Activated CD4-positive, alpha-beta T cell treated with anti-CD3 and anti-CD28 coated beads, Interleukin-2, amount 50 U/mL, for 1 hour (primary cell): Measurements from ENCODE around the gene AHCY.
"Not testable (repeated sequence)": the region's sequence is repeated elsewhere in the genome, so short reads cannot be mapped to it uniquely, and the experiment has no call there.

Experiments
- DNase-seq: peaks from one replicate; pipeline ENCODE4 v3.0.0-alpha.2; 2020

The AHCY gene

DNA sequence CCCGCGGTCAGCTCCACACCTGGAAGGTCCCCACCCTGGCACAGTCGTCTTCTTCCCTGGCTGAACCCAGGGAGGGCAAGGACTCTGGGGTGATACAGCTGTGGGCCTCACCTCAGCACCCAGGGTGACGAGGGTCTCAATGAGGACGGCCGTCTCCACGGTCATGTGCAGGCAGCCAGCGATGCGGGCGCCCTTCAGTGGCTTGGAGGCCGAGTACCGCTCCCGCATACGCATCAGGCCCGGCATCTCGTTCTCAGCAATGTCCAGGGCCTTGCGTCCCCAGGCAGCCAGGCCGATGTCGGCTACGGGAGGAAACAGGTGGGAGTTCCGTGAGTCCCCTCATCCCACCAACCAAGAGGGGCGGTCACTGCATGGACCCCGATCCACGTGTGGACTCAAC, 7.9 kb downstream of the AHCY start:
- no peak for DNase-seq

DNA sequence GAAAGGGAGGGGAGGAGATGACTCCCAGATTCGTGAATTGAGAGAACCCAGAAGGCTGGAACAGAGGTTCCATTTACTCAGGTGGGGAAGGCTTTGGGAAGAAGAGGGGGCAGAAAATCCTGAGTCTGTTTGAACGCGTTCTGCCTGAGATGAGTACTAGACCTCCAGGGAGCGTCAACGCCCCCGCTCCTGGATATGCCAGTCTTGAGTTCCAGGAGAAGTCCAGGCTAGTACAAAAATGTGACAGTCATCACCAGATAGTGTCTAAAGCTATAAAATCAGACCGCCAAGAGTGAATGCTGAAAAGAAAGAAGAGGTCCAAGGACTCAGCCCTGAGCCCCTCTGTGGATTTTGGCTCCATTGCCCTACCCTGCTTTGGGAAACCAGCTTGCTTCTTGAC, 8.6 kb downstream of the AHCY start:
- DNase-seq, result no peak

- no peak for DNase-seq
Observed at GRCh38 chr20:34293589-34293988, 9.6 kb downstream of the AHCY start.

GRCh38 chr20:34293119-34293518, 10.0 kb downstream of the AHCY start:
- DNase-seq, result no peak

- no peak for DNase-seq
Observed at GRCh38 chr20:34292496-34292895, 10.7 kb downstream of the AHCY start.

- no peak for DNase-seq
Observed at GRCh38 chr20:34290471-34290870, 12.7 kb downstream of the AHCY start.

GRCh38 chr20:34287500-34287899, 15.7 kb downstream of the AHCY start:
- DNase-seq, result not testable (repeated sequence)

GRCh38 chr20:34285450-34285849, 17.7 kb downstream of the AHCY start:
- no peak for DNase-seq

GRCh38 chr20:34283844-34284243, 19.3 kb downstream of the AHCY start:
- no peak for DNase-seq

DNA sequence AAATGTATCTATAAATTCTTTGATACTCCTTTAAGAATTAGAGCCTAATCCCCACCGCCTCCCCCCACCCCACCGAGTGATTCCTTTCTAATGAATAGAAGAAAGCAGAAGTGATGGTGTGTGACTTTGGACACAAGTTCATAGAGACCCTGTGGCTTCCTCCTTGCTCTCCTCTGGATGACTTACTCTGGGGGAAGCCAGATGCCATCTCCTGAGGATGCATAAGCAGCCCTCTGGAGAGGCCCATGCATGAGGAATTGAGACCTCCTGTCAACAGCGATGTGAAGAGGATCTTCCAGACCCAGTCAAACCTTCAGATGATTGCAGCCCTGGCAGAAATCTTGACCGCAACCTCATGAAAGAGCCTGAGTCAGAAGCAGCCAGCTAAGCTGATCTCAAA, 21.1 kb downstream of the AHCY start:
- DNase-seq, result no peak

GRCh38 chr20:34281177-34281576, 22.0 kb downstream of the AHCY start:
- DNase-seq, result no peak

DNA sequence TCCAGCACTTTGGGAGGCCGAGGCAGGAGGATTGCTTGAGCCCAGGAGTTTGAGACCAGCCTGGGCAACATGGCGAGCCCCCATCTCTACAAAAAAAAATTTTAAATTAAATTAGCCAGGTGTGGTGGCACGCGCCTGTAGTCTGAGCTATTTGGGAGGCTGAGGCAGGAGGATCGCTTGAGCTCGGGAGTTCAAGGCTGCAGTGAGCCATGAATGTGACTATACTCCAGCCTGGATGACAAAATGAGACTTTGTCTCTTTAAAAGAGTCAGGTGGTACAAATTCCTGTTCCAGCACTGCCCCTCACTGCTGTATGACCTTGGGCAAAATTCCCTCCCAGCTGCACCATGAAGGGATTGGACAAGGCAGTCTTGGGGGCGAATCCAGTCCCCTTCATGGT, 28.5 kb downstream of the AHCY start:
- no peak for DNase-seq

- no peak for DNase-seq
Observed at GRCh38 chr20:34271956-34272355, 31.2 kb downstream of the AHCY start.

DNA sequence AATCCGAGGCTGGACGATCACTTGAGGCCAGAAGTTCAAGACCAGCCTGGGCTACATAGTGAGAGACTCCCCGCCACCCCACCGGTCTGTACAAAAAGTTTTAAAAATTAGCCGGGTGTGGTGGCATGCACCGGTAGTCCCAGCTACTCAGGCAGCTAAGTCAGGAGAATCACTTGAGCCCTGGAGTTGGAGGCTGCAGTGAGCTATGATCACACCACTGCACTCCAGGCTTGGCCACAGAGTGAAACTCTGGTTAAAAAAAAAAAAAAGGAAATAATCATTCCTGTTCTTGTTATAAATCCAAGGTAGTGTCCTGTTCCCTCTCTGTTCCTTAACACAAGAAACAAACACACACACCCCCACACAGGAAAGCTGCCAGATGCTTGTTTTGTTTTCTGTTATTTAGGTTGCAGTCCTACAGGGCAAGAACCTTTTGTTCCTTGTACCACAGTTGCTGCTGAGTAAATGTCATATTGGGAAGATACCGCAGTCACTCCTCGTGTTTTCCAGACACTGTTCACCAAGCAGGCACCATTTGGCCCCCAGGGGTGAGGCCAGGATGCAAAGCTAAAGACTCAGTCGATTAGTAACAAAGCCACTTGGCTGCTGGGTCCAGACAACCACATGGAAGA, 33.0 kb downstream of the AHCY start:
- no peak for DNase-seq

- peak; percentile 26 for DNase-seq
Observed at GRCh38 chr20:34268851-34269636, 34.1 kb downstream of the AHCY start.

- DNase-seq, result no peak
Observed at GRCh38 chr20:34268145-34268544, 35.0 kb downstream of the AHCY start.

GRCh38 chr20:34264141-34264540, 39.0 kb downstream of the AHCY start:
- no peak for DNase-seq

DNA sequence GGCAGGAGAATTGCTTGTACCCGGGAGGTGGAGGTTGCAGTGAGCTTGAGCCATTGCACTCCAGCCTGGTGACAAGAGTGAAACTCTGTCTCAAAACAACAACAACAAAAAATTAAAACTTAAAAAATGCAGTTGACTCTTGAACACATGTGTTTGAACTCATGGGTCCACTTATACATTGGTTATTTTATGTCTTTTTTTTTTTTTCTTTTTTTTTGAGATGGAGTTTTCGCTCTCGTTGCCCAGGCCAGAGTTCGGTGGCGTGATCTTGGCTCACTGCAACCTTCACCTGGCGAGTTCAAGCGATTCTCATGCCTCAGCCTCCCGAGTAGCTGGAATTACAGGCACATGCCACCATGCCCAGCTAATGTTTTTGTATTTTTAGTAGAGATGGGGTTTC, 39.7 kb downstream of the AHCY start:
- not testable (repeated sequence) for DNase-seq

- DNase-seq, result no peak
Observed at GRCh38 chr20:34262488-34263288, 40.5 kb downstream of the AHCY start.

- no peak for DNase-seq
Observed at GRCh38 chr20:34260208-34260942, 42.8 kb downstream of the AHCY start.

- DNase-seq, result no peak
Observed at GRCh38 chr20:34256629-34257124, 46.5 kb downstream of the AHCY start.

- DNase-seq, result no peak
Observed at GRCh38 chr20:34254979-34255378, 48.2 kb downstream of the AHCY start.
